Measurements from ENCODE around the gene PIGK. TPM values are rescaled to one million over a fixed set of nuclear protein-coding genes. Genes with fewer than 3 reads are reported as not detected.

The PIGK gene
- total RNA-seq, 2 experiments from 2014 or later: 15.4 to 16.6 TPM

DNA sequence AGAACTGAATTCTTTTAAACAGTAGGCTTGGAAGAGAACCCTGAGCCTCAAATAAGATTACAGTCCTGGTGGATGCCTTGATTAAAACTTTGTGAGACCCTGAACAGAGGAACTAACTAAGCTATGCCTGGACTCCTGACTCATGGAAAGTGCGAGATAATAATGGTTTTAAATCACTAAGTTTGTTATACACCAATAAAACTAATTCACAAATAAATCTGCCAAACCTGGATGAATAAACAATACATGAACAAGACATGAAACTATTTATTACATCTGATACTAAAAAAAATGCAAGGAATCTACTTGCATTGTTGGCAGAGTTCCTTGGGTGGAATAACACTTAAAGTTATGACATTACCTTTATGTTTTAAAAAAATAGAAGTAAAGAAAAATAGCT, 118.4 kb downstream of the PIGK start:
- ChIA-PET CTCF (no interaction called here), POLR2A (no interaction called here)
- Mint-ChIP-seq H3K4me3 (no peak overlapping the region), H3K36me3 (ENCODE audit: low read depth) (peaks cover 9% of the 10 kb centered on the region), H3K27me3 (no peaks in the 10 kb centered on the region), H3K9me3 (peaks cover 5% of the 10 kb centered on the region), H3K4me1 (ENCODE audit: low read depth) (no peaks in the 10 kb centered on the region), H3K27ac (no peak overlapping the region)
- intact Hi-C loops (cut with micrococcal nuclease): no loop called here
- ATAC-seq: no peak
- TF ChIP-seq, protein P1, sequence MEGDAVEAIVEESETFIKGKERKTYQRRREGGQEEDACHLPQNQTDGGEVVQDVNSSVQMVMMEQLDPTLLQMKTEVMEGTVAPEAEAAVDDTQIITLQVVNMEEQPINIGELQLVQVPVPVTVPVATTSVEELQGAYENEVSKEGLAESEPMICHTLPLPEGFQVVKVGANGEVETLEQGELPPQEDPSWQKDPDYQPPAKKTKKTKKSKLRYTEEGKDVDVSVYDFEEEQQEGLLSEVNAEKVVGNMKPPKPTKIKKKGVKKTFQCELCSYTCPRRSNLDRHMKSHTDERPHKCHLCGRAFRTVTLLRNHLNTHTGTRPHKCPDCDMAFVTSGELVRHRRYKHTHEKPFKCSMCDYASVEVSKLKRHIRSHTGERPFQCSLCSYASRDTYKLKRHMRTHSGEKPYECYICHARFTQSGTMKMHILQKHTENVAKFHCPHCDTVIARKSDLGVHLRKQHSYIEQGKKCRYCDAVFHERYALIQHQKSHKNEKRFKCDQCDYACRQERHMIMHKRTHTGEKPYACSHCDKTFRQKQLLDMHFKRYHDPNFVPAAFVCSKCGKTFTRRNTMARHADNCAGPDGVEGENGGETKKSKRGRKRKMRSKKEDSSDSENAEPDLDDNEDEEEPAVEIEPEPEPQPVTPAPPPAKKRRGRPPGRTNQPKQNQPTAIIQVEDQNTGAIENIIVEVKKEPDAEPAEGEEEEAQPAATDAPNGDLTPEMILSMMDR (IDR thresholded peaks at IDR 0.05): no peak
- no peak for DNase-seq

DNA sequence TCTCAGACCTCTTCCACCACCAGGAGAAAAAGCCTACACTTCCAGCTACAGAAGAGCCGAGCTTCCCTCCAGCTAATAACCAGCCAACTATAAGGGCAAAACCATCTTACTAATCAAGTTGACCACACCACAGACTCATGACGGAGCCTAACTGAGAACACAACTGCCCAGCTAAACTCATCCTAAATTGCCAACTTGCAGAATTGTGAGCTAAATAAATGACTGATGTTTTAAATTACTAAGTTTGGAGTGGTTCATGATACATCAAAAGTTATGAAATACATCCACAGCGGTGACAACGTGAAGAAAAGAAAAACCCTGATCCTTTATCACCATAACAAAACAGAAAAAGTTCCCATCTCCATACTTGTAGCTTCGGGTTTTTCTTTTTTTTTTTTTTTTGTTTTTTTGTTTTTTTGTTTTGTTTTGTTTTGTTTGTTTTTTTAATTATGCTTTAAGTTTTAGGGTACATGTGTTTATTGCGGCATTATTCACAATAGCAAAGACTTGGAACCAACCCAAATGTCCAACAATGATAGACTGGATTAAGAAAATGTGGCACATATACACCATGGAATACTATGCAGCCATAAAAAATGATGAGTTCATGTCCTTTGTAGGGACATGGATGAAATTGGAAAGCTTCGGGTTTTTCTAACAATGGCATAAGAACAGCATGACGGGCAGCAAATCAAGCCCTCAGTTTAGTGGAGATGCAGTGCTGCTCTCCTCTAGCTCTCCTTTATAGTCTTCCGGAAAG, 122.6 kb downstream of the PIGK start:
- H3K4me3 Mint-ChIP-seq: no peak overlapping the region
- CTCF ChIA-PET: no interaction called here
- no peak for ATAC-seq

DNA sequence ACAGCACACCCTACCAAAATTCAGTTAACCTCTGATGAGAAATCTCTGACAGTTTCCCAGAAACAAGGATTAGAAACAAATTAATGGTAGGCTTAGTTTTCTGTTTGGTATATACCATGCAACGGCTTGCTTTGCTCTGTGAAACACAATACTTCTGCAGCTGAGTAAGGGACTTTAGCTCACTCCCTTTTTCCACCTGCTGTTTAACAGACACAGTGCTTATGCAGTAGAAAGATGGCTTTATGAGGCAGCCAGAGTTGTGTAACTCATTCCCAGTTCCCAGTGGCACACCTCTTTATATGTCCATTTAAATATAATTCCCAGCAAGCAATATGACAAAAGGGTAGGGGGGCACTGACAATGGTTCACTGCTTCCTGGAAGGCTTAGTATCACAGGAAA, 124.0 kb downstream of the PIGK start:
- ChIA-PET POLR2A (no interaction called here), CTCF (no interaction called here)
- Mint-ChIP-seq H3K9me3 (peaks cover 5% of the 10 kb centered on the region), H3K27ac (no peak overlapping the region), H3K36me3 (ENCODE audit: low read depth) (peaks cover 9% of the 10 kb centered on the region), H3K27me3 (no peaks in the 10 kb centered on the region), H3K4me1 (ENCODE audit: low read depth) (no peaks in the 10 kb centered on the region), H3K4me3 (no peak overlapping the region)
- DNase-seq (no peak), ATAC-seq (no peak)
- intact Hi-C loops (cut with micrococcal nuclease): no loop called here
- TF ChIP-seq, protein P1 (IDR thresholded peaks at IDR 0.05): no peak

More for the DNA sequence above, 122.6 kb downstream of the PIGK start:
- DNase-seq: no peak
- no peak overlapping the region for H3K27ac Mint-ChIP-seq
- no peaks in the 10 kb centered on the region for H3K4me1 Mint-ChIP-seq (ENCODE audit: low read depth)
- H3K27me3 Mint-ChIP-seq: no peaks in the 10 kb centered on the region
- POLR2A ChIA-PET: no interaction called here
- intact Hi-C loops (cut with micrococcal nuclease): no loop called here
- peaks cover 5% of the 10 kb centered on the region for H3K9me3 Mint-ChIP-seq
- TF ChIP-seq, protein P1 (IDR thresholded peaks at IDR 0.05): no peak
- peaks cover 9% of the 10 kb centered on the region for H3K36me3 Mint-ChIP-seq (ENCODE audit: low read depth)

DNA sequence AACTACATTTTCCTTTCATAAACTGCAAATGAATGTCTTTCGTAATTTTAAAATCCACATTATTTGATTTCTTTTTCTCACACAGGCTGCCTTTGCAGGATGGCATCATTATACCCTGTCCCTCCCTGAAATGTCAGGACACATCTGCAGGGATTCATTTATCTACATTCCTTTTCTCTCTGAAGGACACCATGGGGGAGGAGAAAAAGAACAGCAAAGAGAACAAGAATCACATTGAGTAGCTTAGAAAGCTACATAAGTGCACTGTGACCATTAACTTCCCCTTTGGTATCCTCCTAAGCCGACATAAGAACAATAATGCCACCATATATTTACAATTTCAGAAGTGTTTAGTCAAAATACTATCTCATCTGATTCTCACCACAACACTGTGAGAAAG, 129.5 kb downstream of the PIGK start:
- DNase-seq (no peak), ATAC-seq (no peak)
- Mint-ChIP-seq H3K36me3 (ENCODE audit: low read depth) (peaks cover 2% of the 10 kb centered on the region), H3K4me3 (no peak overlapping the region), H3K27ac (no peak overlapping the region), H3K9me3 (no peaks in the 10 kb centered on the region), H3K4me1 (ENCODE audit: low read depth) (no peaks in the 10 kb centered on the region), H3K27me3 (no peaks in the 10 kb centered on the region)
- CTCF ChIA-PET: no interaction called here
- intact Hi-C loops (cut with micrococcal nuclease): no loop called here
- TF ChIP-seq, protein P1 (IDR thresholded peaks at IDR 0.05): no peak
- POLR2A ChIA-PET: no interaction called here

DNA sequence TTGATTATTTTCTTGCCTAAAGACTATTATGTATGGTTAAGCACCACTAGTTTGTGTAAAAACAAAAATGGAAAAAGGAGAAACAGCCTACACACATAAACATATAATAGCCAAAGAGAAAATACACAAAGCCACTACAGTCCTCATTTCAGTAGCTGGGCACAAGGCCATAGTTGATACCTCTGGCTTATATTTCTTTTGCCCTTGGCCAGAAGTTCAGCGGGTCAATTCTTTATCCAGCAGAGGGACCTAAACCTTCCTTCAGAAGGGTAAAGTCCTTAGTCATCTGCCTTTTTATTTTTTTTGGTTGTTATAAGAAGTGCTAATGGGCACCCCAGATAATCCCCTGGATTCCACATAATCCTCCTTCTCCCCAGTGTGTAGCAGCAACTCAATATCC, 134.1 kb downstream of the PIGK start:
- CTCF ChIA-PET: no interaction called here
- no peaks in the 10 kb centered on the region for H3K9me3 Mint-ChIP-seq
- TF ChIP-seq, protein P1 (IDR thresholded peaks at IDR 0.05): no peak
- no peak for DNase-seq
- no peaks in the 10 kb centered on the region for H3K27me3 Mint-ChIP-seq
- H3K4me3 Mint-ChIP-seq: no peak overlapping the region
- peaks cover 2% of the 10 kb centered on the region for H3K36me3 Mint-ChIP-seq (ENCODE audit: low read depth)
- no peak overlapping the region for H3K27ac Mint-ChIP-seq
- no peaks in the 10 kb centered on the region for H3K4me1 Mint-ChIP-seq (ENCODE audit: low read depth)
- no peak for ATAC-seq
- intact Hi-C loops (cut with micrococcal nuclease): no loop called here
- POLR2A ChIA-PET: interaction anchor here (0.7 kb wide), 1 partner anchor 29 kb away, joined by 4 read pairs; no protein-coding TSS in a partner anchor
